ENCODE data around the gene FYN. TPM values are rescaled to one million over a fixed set of nuclear protein-coding genes. Genes with fewer than 3 reads are reported as not detected.

The FYN gene
- total and polyA plus RNA-seq, 9 of the 15 experiments (the other 6 are each of a cell fraction or from before 2014, with no cell fraction given) = 2.9 to 22.1 (median 11.4) TPM

GRCh38 chr6:111628142-111628850, 245.0 kb downstream of the FYN start:
- POLR2A ChIA-PET = interaction anchor here (1.1 kb wide), 1 partner anchor 22 kb away, joined by 3 read pairs; the partner anchor contains the start of gene TRAF3IP2
- Histone ChIP-seq H3K9me3 (replicated peaks; ENCODE audit: control insufficient read depth, insufficient read depth, low read depth, low read length) (no peaks in the 10 kb centered on the region), H3K9me1 (ENCODE audit: control insufficient read depth, insufficient read depth, low read length) (no peaks in the 10 kb centered on the region), H3K4me2 (ENCODE audit: insufficient read depth, low read length) (no peak overlapping the region), H3K4me1 (replicated peaks in 1 of 2; ENCODE audit: control insufficient read depth in 2 of 2, insufficient read depth in 2 of 2, low read length in 2 of 2) (peaks cover 0 to 11% of the 10 kb centered on the region in 2 experiments; a peak in 3 of 5 replicates), H2AFZ (ENCODE audit: low read depth, low read length) (no peak overlapping the region), H3K79me2 (ENCODE audit: control insufficient read depth, insufficient read depth, low read length) (no peaks in the 10 kb centered on the region), H3K36me3 (ENCODE audit: control insufficient read depth, insufficient read depth, low read length) (no peaks in the 10 kb centered on the region), H4K20me1 (replicated peaks; ENCODE audit: control insufficient read depth, insufficient read depth, low read length) (no peaks in the 10 kb centered on the region), H3K27me3 (ENCODE audit: control insufficient read depth in 2 of 2, insufficient read depth in 2 of 2, low read length in 2 of 2) (peaks cover 37 to 45% of the 10 kb centered on the region in 2 experiments), H3K9ac (ENCODE audit: insufficient read depth in 1 of 2, low read depth in 2 of 2, low read length in 2 of 2) (no peak overlapping the region), H3K27ac (ENCODE audit: extremely low read depth, low read depth, low read length) (no peak overlapping the region), H3K4me3 (no peak overlapping the region)
- BruUV-seq (replicated peaks) = no TSS peak
- FAIRE-seq (no peak), ATAC-seq (no peak), DNase-seq (ENCODE audit: extremely low read depth in 1 of 4, low spot score in 3 of 4) (no peak)
- in situ Hi-C loops (cut with MboI) = loop anchor here (25.0 kb wide), 1 partner anchor 366 kb away; a partner anchor contains a TSS
- 0% methylated on average over 6 of the region's 6 CpGs for WGBS (ENCODE audit: insufficient coverage, low coverage, missing lambda C conversion rate)
- CTCF ChIA-PET (ENCODE audit: low intra/inter-chr PET ratio) = no interaction called here
- intact Hi-C loops (cut with micrococcal nuclease) = no loop called here
- TF ChIP-seq RBFOX2 (IDR thresholded peaks at IDR 0.05; ENCODE audit: low read depth, low read length) (no peak), CC2D1A (IDR thresholded peaks at IDR 0.05) (no peak), ZBTB34 (CRISPR knock-in tag; IDR thresholded peaks at IDR 0.05) (no peak), ETS1 (conservative IDR thresholded peaks at IDR 0.05; ENCODE audit: control insufficient read depth, low read depth, low read length) (no peak), ZNF699 (CRISPR knock-in tag; IDR thresholded peaks at IDR 0.05; ENCODE audit: insufficient replicate concordance) (no peak), ZBTB9 (CRISPR knock-in tag; IDR thresholded peaks at IDR 0.05) (no peak), PRPF4 (IDR thresholded peaks at IDR 0.05; ENCODE audit: insufficient read depth, low read depth, low read length, poor library complexity, severe bottlenecking) (no peak), NFRKB (IDR thresholded peaks at IDR 0.05; ENCODE audit: low read depth) (no peak), HMGXB4 (CRISPR knock-in tag; IDR thresholded peaks at IDR 0.05) (no peak), POU5F1 (IDR thresholded peaks at IDR 0.05; ENCODE audit: borderline replicate concordance, low read depth, low read length, partially characterized antibody) (no peak), ZNF639 (CRISPR knock-in tag; conservative IDR thresholded peaks at IDR 0.05 in 1 of 2, IDR thresholded peaks at IDR 0.05 in 1 of 2) (no peak)
- TF ChIP-seq, protein P1, sequence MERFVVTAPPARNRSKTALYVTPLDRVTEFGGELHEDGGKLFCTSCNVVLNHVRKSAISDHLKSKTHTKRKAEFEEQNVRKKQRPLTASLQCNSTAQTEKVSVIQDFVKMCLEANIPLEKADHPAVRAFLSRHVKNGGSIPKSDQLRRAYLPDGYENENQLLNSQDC (CRISPR knock-in tag; IDR thresholded peaks at IDR 0.05) = no peak

All from K562 (cell line).